CD8-positive, alpha-beta memory T cell (primary cell): Measurements from ENCODE around the gene ARPC3. TPM values are rescaled to one million over a fixed set of nuclear protein-coding genes. Genes with fewer than 3 reads are reported as not detected.
"Not testable (repeated sequence)": the region's sequence is repeated elsewhere in the genome, so short reads cannot be mapped to it uniquely, and the experiment has no call there.

Experiments
- CTCF ChIA-PET: fragments of 350-600 bp; sonication (Branson Sonifier 250); formaldehyde crosslinking; loops from one replicate; lab custom pipeline; 2021; ENCODE audit warnings: antibody characterized with exemption; lab: Charles Lee
- POLR2A ChIA-PET: fragments of 350-600 bp; sonication (Branson Sonifier 250); formaldehyde crosslinking; loops from one replicate; lab custom pipeline; 2021; ENCODE audit warnings: antibody characterized with exemption; lab: Charles Lee
- DNase-seq, 5 donors: peaks; one replicate each; pipeline versions ENCODE4 v3.0.0 to v3.0.0-alpha.2; 2020 to 2022; ENCODE audit warnings: mixed read lengths in 1 of 5
- H3K27ac ChIP-seq: one replicate; pipeline ENCODE4 v1.7.0; 2013; ENCODE audit warnings: low read depth, mild to moderate bottlenecking, low read length, moderate library complexity
- H3K27me3 ChIP-seq: 2 replicates; pipeline ENCODE4 v1.7.0; 2013; ENCODE audit warnings: low read length, mild to moderate bottlenecking; ENCODE audit not compliant: insufficient read depth, poor library complexity, severe bottlenecking
- H3K36me3 ChIP-seq: 2 replicates; pipeline ENCODE4 v1.7.0; 2013; ENCODE audit warnings: mild to moderate bottlenecking, low read length, moderate library complexity; ENCODE audit not compliant: insufficient read depth
- H3K4me1 ChIP-seq: 2 replicates; pipeline ENCODE4 v1.7.0; 2013; ENCODE audit warnings: mild to moderate bottlenecking, low read length, moderate library complexity; ENCODE audit not compliant: insufficient read depth
- H3K4me3 ChIP-seq: 2 replicates; pipeline ENCODE4 v1.7.0; 2013; ENCODE audit warnings: mild to moderate bottlenecking, low read length
- H3K9me3 ChIP-seq: 2 replicates; pipeline ENCODE4 v1.7.0; 2013; ENCODE audit warnings: mild to moderate bottlenecking, low read length
- H3K27ac Mint-ChIP-seq, 8 donors: one replicate each; pipeline ENCODE4 v1.8.0; 2020 to 2021; ENCODE audit warnings: mixed read lengths in 8 of 8, mild to moderate bottlenecking in 6 of 8, inconsistent platforms in 3 of 8, moderate library complexity in 3 of 8
- H3K27me3 Mint-ChIP-seq, 2 donors: one replicate each; pipeline ENCODE4 v1.8.0; 2020 to 2021; ENCODE audit warnings: mixed read lengths in 2 of 2, mild to moderate bottlenecking in 1 of 2, moderate library complexity in 1 of 2
- H3K36me3 Mint-ChIP-seq, 3 donors: one replicate each; pipeline ENCODE4 v1.8.0; 2020 to 2021; ENCODE audit warnings: mixed read lengths in 3 of 3, inconsistent platforms in 1 of 3, mild to moderate bottlenecking in 1 of 3
- H3K4me1 Mint-ChIP-seq, 3 donors: one replicate each; pipeline ENCODE4 v1.8.0; 2020 to 2021; ENCODE audit warnings: mixed read lengths in 3 of 3, inconsistent platforms in 1 of 3, mild to moderate bottlenecking in 1 of 3
- H3K4me3 Mint-ChIP-seq, 7 donors: one replicate each; pipeline ENCODE4 v1.8.0; 2020 to 2021; ENCODE audit warnings: mixed read lengths in 7 of 7, mild to moderate bottlenecking in 6 of 7, moderate library complexity in 4 of 7, inconsistent platforms in 2 of 7
- H3K9me3 Mint-ChIP-seq, 5 donors: one replicate each; pipeline ENCODE4 v1.8.0; 2020 to 2022; ENCODE audit warnings: mixed read lengths in 5 of 5, mild to moderate bottlenecking in 3 of 5, moderate library complexity in 2 of 5, inconsistent platforms in 1 of 5
- polyA plus RNA-seq: library from polyadenylated mRNA; unstranded; fragments of 300-500 nt; fragmentation: Illumina TruSeq; gene quantifications from one replicate; pipeline ENCODE4 v1.2.3, GENCODE V29; 2021
- total RNA-seq, 2 experiments: library from RNA; stranded (reverse); gene quantifications; one replicate each; pipeline ENCODE4 v1.2.3, GENCODE V29; 2021

ARPC3 gene
- total and polyA plus RNA-seq, 3 experiments from 2014 or later = 266 to 800 (median 293) TPM

DNA sequence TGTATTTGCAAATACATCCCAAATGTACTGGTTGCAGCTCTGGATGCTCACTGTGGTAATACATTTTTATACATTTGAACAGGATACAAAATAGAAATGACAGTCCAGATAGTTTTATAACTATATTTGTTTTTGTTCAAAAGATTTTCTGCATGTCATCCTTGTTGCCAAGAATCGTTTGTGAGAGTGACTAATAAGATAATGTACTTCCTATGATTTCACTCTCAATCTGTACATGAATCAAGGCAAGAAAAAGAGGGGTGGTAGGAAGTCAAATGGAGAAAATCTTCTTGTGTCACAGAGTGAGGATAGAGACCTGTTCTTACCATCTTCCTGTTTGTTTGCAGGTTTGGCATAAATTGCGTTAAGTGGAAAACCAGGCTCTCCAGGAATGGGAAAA, 13.9 kb downstream of the ARPC3 start:
- Mint-ChIP-seq H3K4me1 (peaks cover 0 to 3% (median 3%) of the 10 kb centered on the region in 3 donors), H3K4me3 (no peak overlapping the region), H3K36me3 (peaks cover 0 to 60% (median 12%) of the 10 kb centered on the region in 3 donors), H3K27me3 (no peaks in the 10 kb centered on the region), H3K9me3 (no peaks in the 10 kb centered on the region), H3K27ac (no peak overlapping the region)
- CTCF ChIA-PET = no interaction called here
- no peak for DNase-seq
- POLR2A ChIA-PET = no interaction called here
- peaks cover 18% of the 10 kb centered on the region for H3K36me3 ChIP-seq
- no peaks in the 10 kb centered on the region for H3K9me3 ChIP-seq
- H3K27me3 ChIP-seq = no peaks in the 10 kb centered on the region
- H3K4me1 ChIP-seq = no peaks in the 10 kb centered on the region
- no peak overlapping the region for H3K4me3 ChIP-seq
- H3K27ac ChIP-seq = no peak overlapping the region

DNA sequence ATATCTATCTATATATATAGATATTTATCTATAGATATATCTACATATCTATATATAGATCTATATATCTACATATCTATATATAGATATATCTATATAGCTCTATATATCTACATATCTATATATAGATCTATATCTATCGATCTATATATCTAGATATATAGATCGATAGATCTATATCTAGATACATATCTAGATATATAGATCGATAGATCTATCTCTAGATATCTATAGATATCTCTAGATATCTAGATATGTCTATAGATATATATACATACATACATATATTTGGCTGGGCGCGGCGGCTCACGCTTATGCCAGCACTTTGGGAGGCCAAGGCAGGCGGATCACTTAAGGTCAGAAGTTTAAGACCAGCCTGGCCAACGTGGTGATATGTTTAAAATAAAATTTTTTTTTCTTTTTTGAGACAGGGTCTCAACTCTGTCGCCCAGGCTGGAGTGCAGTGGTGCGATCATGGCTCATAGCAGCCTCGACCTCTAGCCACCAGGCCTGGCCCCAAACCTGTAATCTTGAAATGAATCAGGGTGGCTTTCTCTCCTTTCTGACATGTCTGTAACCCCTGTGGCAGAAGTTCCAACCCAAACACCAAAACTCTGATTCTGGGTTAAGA, 18.1 kb downstream of the ARPC3 start:
- no peaks in the 10 kb centered on the region for H3K9me3 Mint-ChIP-seq
- no peak for DNase-seq
- POLR2A ChIA-PET = interaction anchor here (0.6 to 1.4 kb wide), 11 partner anchors 16 to 331 kb away, joined by 3 to 12 read pairs (median 4); partner anchors contain the start of genes ARPC3, ATP2A2, FAM216A and GPN3
- Histone ChIP-seq H3K4me1 (no peaks in the 10 kb centered on the region), H3K4me3 (no peak overlapping the region), H3K27me3 (no peaks in the 10 kb centered on the region), H3K27ac (no peak overlapping the region), H3K9me3 (no peaks in the 10 kb centered on the region), H3K36me3 (peaks cover 9% of the 10 kb centered on the region)
- CTCF ChIA-PET = interaction anchor here (0.7 to 2.4 kb wide), 49 partner anchors 8 to 579 kb away, joined by 3 to 39 read pairs (median 4); partner anchors contain the start of genes ANAPC7, ARPC3, ATP2A2 and FAM216A
- peaks cover 0 to 29% (median 7%) of the 10 kb centered on the region in 3 donors for H3K36me3 Mint-ChIP-seq
- H3K27me3 Mint-ChIP-seq = no peaks in the 10 kb centered on the region
- H3K4me3 Mint-ChIP-seq = peak overlapping the region in 3 of 7 donors; percentile 96 to 100 (median 97)
- peak overlapping the region in 2 of 8 donors; percentile 6 to 89 for H3K27ac Mint-ChIP-seq
- peaks cover 0 to 3% (median 3%) of the 10 kb centered on the region in 3 donors for H3K4me1 Mint-ChIP-seq

GRCh38 chr12:110429676-110430075, 20.5 kb downstream of the ARPC3 start:
- H3K36me3 Mint-ChIP-seq, H3K9me3 ChIP-seq, H3K4me3 ChIP-seq, H3K27me3 ChIP-seq, H3K4me1 ChIP-seq, H3K9me3 Mint-ChIP-seq, H3K27ac ChIP-seq, H3K4me1 Mint-ChIP-seq, H3K36me3 ChIP-seq, H3K27me3 Mint-ChIP-seq, H3K27ac Mint-ChIP-seq, DNase-seq, CTCF ChIA-PET: not testable (repeated sequence)
- peak overlapping the region in 1 of 7 donors; percentile 68 for H3K4me3 Mint-ChIP-seq
- POLR2A ChIA-PET = interaction anchor here (0.6 kb wide), 1 partner anchor 279 kb away, joined by 8 read pairs; no protein-coding TSS in a partner anchor

DNA sequence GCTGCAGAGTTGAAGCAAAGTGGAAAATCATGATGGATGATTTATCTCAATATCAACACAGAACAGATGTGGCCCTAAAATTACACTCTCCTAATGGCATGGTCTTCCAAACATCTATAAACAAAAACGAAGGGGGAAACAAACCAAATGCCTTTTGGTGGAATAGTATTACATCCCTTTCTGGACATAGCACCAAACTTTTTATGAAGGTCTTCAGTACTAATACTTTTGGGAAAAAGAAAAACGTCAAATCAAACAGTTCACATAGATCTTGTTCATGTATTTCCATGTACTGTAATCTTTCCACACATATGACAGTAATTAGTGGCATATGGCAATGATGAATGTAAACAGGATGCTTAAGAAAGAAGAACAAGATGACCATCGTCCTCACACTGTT, 23.7 kb downstream of the ARPC3 start:
- H3K9me3 ChIP-seq = no peaks in the 10 kb centered on the region
- H3K36me3 Mint-ChIP-seq = peaks cover 0 to under 1% (median 0%) of the 10 kb centered on the region in 3 donors
- H3K27ac Mint-ChIP-seq = no peak overlapping the region
- no peak for DNase-seq
- no peak overlapping the region for H3K27ac ChIP-seq
- peaks cover 0 to 3% (median 2%) of the 10 kb centered on the region in 3 donors for H3K4me1 Mint-ChIP-seq
- CTCF ChIA-PET = no interaction called here
- POLR2A ChIA-PET = interaction anchor here (0.7 kb wide), 1 partner anchor 75 kb away, joined by 3 read pairs; no protein-coding TSS in a partner anchor
- H3K27me3 Mint-ChIP-seq = peaks cover 0 to 5% of the 10 kb centered on the region in 2 donors
- no peaks in the 10 kb centered on the region for H3K27me3 ChIP-seq
- no peak overlapping the region for H3K4me3 Mint-ChIP-seq
- H3K36me3 ChIP-seq = no peaks in the 10 kb centered on the region
- H3K4me3 ChIP-seq = no peak overlapping the region
- H3K4me1 ChIP-seq = no peaks in the 10 kb centered on the region
- H3K9me3 Mint-ChIP-seq = no peaks in the 10 kb centered on the region

- no peaks in the 10 kb centered on the region for H3K4me1 Mint-ChIP-seq
- no peaks in the 10 kb centered on the region for H3K9me3 Mint-ChIP-seq
- H3K36me3 ChIP-seq = no peaks in the 10 kb centered on the region
- H3K27ac Mint-ChIP-seq = peak overlapping the region in 1 of 8 donors; percentile 24
- DNase-seq = no peak
- no peaks in the 10 kb centered on the region for H3K27me3 ChIP-seq
- no peaks in the 10 kb centered on the region for H3K4me1 ChIP-seq
- H3K27ac ChIP-seq = no peak overlapping the region
- POLR2A ChIA-PET = no interaction called here
- H3K27me3 Mint-ChIP-seq = peaks cover 0 to 10% of the 10 kb centered on the region in 2 donors
- no peak overlapping the region for H3K4me3 ChIP-seq
- H3K36me3 Mint-ChIP-seq = no peaks in the 10 kb centered on the region
- no peaks in the 10 kb centered on the region for H3K9me3 ChIP-seq
- CTCF ChIA-PET = no interaction called here
- H3K4me3 Mint-ChIP-seq = no peak overlapping the region
Observed at GRCh38 chr12:110424237-110424636, 25.9 kb downstream of the ARPC3 start.

- POLR2A ChIA-PET = no interaction called here
- Histone ChIP-seq H3K27me3 (no peaks in the 10 kb centered on the region), H3K4me1 (no peaks in the 10 kb centered on the region), H3K36me3 (no peaks in the 10 kb centered on the region), H3K27ac (no peak overlapping the region), H3K9me3 (no peaks in the 10 kb centered on the region), H3K4me3 (no peak overlapping the region)
- H3K4me1 Mint-ChIP-seq = no peaks in the 10 kb centered on the region
- no peak for DNase-seq
- H3K36me3 Mint-ChIP-seq = no peaks in the 10 kb centered on the region
- H3K9me3 Mint-ChIP-seq = no peaks in the 10 kb centered on the region
- H3K4me3 Mint-ChIP-seq = no peak overlapping the region
- no peak overlapping the region for H3K27ac Mint-ChIP-seq
- CTCF ChIA-PET = interaction anchor here (3.5 kb wide), 1 partner anchor 9 kb away, joined by 22 read pairs; no protein-coding TSS in a partner anchor
- H3K27me3 Mint-ChIP-seq = peaks cover 8 to 10% of the 10 kb centered on the region in 2 donors
Observed at GRCh38 chr12:110421701-110422100, 28.4 kb downstream of the ARPC3 start.

GRCh38 chr12:110421159-110421661, 28.9 kb downstream of the ARPC3 start:
- no peak for DNase-seq
- Mint-ChIP-seq H3K27ac (no peak overlapping the region), H3K4me1 (no peaks in the 10 kb centered on the region), H3K36me3 (no peaks in the 10 kb centered on the region), H3K4me3 (no peak overlapping the region), H3K9me3 (no peaks in the 10 kb centered on the region), H3K27me3 (peaks cover 8 to 10% of the 10 kb centered on the region in 2 donors)
- H3K9me3 ChIP-seq = no peaks in the 10 kb centered on the region
- no peaks in the 10 kb centered on the region for H3K36me3 ChIP-seq
- no peaks in the 10 kb centered on the region for H3K27me3 ChIP-seq
- H3K4me1 ChIP-seq = no peaks in the 10 kb centered on the region
- no peak overlapping the region for H3K4me3 ChIP-seq
- ChIA-PET CTCF (interaction anchor here (0.8 to 3.5 kb wide), 2 partner anchors 10 to 12 kb away, joined by 3 to 22 read pairs; no protein-coding TSS in a partner anchor), POLR2A (no interaction called here)
- H3K27ac ChIP-seq = no peak overlapping the region

GRCh38 chr12:110420644-110421043, 29.5 kb downstream of the ARPC3 start:
- H3K27me3 ChIP-seq, POLR2A ChIA-PET, H3K36me3 Mint-ChIP-seq, H3K4me1 Mint-ChIP-seq, H3K4me3 ChIP-seq, H3K9me3 Mint-ChIP-seq, H3K27me3 Mint-ChIP-seq, H3K27ac Mint-ChIP-seq, H3K36me3 ChIP-seq, H3K4me1 ChIP-seq, DNase-seq, H3K27ac ChIP-seq, H3K9me3 ChIP-seq, H3K4me3 Mint-ChIP-seq: not testable (repeated sequence)
- CTCF ChIA-PET = interaction anchor here (0.8 to 3.5 kb wide), 2 partner anchors 11 to 13 kb away, joined by 3 to 22 read pairs; no protein-coding TSS in a partner anchor
